ENCODE data around the gene DRAP1. TPM values are rescaled to one million over a fixed set of nuclear protein-coding genes. Genes with fewer than 3 reads are reported as not detected.

DRAP1 gene
- total RNA-seq, 2 donors from 2014 or later, result 72.1 to 83.1 TPM

DNA sequence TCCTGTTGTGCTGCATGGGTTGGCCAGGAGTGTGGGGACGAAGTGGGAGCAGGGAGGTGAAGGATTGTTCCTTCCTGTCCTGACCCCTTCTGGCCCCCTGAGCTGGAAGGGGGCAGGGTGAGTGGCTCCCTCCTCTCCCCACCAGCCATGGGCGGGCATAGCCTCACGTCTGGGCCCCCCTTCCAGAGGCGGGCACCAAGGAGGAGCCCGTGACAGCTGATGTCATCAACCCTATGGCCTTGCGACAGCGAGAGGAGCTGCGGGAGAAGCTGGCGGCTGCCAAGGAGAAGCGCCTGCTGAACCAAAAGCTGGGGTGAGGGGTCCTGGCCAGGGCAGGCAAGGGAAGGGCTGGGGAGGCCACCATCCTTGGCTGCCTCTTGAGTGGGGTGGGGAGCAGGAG is 45.7 kb downstream of the DRAP1 start:
- DNase-seq (ENCODE audit: low spot score), result no peak
- Histone ChIP-seq H3K27ac (no peak overlapping the region), H3K4me1 (peaks cover 0 to 27% of the 10 kb centered on the region in 2 donors), H3K9me3 (no peaks in the 10 kb centered on the region), H3K27me3 (no peaks in the 10 kb centered on the region), H3K36me3 (peaks cover 60% of the 10 kb centered on the region), H3K4me3 (no peak overlapping the region)
- TF ChIP-seq, protein P1, sequence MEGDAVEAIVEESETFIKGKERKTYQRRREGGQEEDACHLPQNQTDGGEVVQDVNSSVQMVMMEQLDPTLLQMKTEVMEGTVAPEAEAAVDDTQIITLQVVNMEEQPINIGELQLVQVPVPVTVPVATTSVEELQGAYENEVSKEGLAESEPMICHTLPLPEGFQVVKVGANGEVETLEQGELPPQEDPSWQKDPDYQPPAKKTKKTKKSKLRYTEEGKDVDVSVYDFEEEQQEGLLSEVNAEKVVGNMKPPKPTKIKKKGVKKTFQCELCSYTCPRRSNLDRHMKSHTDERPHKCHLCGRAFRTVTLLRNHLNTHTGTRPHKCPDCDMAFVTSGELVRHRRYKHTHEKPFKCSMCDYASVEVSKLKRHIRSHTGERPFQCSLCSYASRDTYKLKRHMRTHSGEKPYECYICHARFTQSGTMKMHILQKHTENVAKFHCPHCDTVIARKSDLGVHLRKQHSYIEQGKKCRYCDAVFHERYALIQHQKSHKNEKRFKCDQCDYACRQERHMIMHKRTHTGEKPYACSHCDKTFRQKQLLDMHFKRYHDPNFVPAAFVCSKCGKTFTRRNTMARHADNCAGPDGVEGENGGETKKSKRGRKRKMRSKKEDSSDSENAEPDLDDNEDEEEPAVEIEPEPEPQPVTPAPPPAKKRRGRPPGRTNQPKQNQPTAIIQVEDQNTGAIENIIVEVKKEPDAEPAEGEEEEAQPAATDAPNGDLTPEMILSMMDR (IDR thresholded peaks at IDR 0.05), result no peak

DNA sequence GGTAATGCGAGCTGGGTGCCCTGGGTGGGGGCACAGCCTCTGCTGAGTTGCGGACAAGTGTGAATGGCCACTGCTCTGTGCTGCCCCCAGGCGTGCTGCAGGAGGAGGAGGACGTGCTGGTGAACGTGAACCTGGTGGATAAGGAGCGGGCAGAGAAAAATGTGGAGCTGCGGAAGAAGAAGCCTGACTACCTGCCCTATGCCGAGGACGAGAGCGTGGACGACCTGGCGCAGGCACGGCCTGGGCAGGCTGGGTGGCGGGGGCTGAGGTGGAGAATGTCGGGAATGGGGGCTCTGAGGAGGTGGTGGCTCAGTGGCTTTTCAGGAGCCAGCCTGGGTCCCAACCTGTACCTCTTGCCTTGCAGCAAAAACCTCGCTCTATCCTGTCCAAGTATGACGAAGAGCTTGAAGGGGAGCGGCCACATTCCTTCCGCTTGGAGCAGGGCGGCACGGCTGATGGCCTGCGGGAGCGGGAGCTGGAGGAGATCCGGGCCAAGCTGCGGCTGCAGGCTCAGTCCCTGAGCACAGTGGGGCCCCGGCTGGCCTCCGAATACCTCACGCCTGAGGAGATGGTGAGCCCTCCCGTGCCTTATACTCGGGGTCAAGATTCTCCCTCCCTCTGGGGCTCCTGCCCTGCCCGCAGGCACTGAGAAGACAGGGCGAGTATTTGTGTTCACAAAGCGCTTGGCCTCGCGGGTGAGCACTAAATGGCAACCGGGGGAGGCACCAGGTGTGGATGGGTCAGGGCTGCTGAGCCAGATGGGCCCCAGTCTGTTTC is 46.9 kb downstream of the DRAP1 start:
- Histone ChIP-seq H3K4me1 (peaks cover 0 to 19% of the 10 kb centered on the region in 2 donors), H3K4me3 (no peak overlapping the region), H3K9me3 (no peaks in the 10 kb centered on the region), H3K27ac (no peak overlapping the region), H3K27me3 (no peaks in the 10 kb centered on the region), H3K36me3 (peaks cover 64% of the 10 kb centered on the region)
- DNase-seq (ENCODE audit: low spot score), result no peak
- TF ChIP-seq, protein P1 (IDR thresholded peaks at IDR 0.05), result no peak

DNA sequence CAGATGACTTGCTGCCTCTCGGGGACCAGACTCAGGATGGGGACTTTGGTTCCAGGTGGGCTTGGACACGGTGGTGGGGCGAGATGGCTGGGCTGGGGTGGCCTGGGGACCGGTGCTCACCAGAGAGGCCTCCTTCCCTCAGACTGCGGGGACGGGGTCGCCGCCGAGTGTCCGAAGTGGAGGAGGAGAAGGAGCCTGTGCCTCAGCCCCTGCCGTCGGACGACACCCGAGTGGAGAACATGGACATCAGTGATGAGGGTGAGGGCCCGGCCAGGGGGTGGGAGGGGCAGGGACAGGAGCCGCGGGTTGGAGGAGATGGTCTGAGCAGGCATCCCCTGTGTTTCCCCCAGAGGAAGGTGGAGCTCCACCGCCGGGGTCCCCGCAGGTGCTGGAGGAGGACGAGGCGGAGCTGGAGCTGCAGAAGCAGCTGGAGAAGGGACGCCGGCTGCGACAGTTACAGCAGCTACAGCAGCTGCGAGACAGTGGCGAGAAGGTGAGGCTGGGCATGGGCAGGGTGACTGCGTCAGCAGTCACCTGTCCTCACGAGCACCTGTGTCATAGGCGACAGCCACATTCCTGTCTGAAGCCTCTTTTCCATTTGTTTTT is 48.2 kb downstream of the DRAP1 start:
- Histone ChIP-seq H3K4me3 (no peak overlapping the region), H3K27me3 (no peaks in the 10 kb centered on the region), H3K9me3 (no peaks in the 10 kb centered on the region), H3K4me1 (peaks cover 0 to 15% of the 10 kb centered on the region in 2 donors), H3K36me3 (peaks cover 67% of the 10 kb centered on the region), H3K27ac (no peak overlapping the region)
- no peak for DNase-seq (ENCODE audit: low spot score)
- TF ChIP-seq, protein P1 (IDR thresholded peaks at IDR 0.05), result no peak

DNA sequence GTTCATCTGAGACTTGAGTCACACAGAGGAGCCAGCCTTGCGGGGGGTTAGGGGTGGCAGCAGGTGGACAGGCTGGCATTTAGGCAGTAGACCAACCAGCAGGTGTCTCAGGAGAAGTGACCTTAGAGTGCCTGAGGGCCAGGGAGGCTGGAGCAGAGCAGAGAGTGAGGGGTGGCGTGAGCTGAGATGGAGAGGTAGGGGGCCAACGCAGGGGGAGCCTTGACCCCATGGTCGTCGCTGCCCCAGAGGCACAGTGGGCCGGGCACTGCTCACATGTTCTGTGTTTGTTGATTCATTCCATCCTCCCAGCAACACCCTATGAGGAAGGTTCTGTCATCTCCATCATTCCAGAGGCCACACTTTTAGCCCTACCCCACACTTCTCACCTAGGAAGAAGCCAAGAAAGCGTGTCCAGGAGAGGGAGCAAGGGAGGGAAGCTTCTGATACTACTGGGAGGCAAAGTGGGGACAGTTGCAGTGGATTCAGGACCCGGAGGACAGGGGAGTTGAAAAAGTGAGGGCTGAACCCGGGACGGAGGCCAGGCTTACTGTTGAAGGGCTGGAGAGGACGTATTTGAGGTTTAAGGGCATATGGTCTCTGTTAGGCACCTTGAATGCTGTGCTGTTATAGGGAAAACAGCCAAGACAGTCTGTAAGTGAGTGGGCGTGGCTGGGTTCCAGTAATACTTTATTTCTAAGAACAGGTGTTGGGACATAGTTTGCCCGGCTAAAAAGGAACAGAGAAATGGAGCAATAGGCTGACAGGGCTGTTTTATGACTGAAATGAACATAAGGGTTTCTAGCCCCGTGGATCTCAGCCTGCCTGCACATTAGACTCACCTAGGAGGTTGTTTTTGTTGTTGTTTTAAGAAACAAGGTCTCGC is 49.6 kb downstream of the DRAP1 start:
- TF ChIP-seq, protein P1 (IDR thresholded peaks at IDR 0.05), result no peak
- peaks cover 68% of the 10 kb centered on the region for H3K36me3 ChIP-seq

More for the DNA sequence above, 49.6 kb downstream of the DRAP1 start:
- no peak for DNase-seq (ENCODE audit: low spot score)
- Histone ChIP-seq H3K4me1 (peaks cover 0 to under 1% of the 10 kb centered on the region in 2 donors), H3K9me3 (no peaks in the 10 kb centered on the region), H3K4me3 (no peak overlapping the region), H3K27me3 (no peaks in the 10 kb centered on the region), H3K27ac (no peak overlapping the region)

Other genes with a start within 250 kb of the DRAP1 start
- gene KAT5, start 207.2 kb upstream of the DRAP1 start, total RNA-seq, result 10 to 100 TPM; 29.7 to 50.1 TPM
- gene RNASEH2C, start 198.6 kb upstream of the DRAP1 start, total RNA-seq, result 100 to 1,000 TPM; 105 to 194 TPM
- 10 to 100 TPM in 1 of 2 donors, 1 to 10 TPM in 1; 9.5 to 14.3 TPM for gene AP5B1, start 138.4 kb upstream of the DRAP1 start, total RNA-seq
- gene OVOL1, start 132.4 kb upstream of the DRAP1 start, total RNA-seq, result not detected
- gene SNX32, start 85.5 kb upstream of the DRAP1 start, total RNA-seq, result under 1 TPM; 0.20 to 0.37 TPM
- 100 to 1,000 TPM; 365 to 493 TPM for gene CFL1, start 61.2 kb upstream of the DRAP1 start, total RNA-seq
- 10 to 100 TPM; 23.4 to 26.3 TPM for gene MUS81, start 59.0 kb upstream of the DRAP1 start, total RNA-seq
- gene EFEMP2, start 46.6 kb upstream of the DRAP1 start, total RNA-seq, result 100 to 1,000 TPM; 117 to 156 TPM
- 1 to 10 TPM in 1 of 2 donors, under 1 TPM in 1; 0.39 to 1.1 TPM for gene CTSW, start 39.6 kb upstream of the DRAP1 start, total RNA-seq
- gene FIBP, start 31.0 kb upstream of the DRAP1 start, total RNA-seq, result 10 to 100 TPM; 50.9 to 82.8 TPM
- gene CCDC85B, start 28.8 kb upstream of the DRAP1 start, total RNA-seq, result 100 to 1,000 TPM; 115 to 172 TPM
- gene FOSL1, start 19.0 kb upstream of the DRAP1 start, total RNA-seq, result 1 to 10 TPM; 4.9 to 6.8 TPM
- 10 to 100 TPM; 13.9 to 23.5 TPM for gene C11orf68, start 364 bp upstream of the DRAP1 start, total RNA-seq
- gene TSGA10IP, start 26.1 kb downstream of the DRAP1 start, total RNA-seq, result not detected
- 10 to 100 TPM; 20.7 to 42.5 TPM for gene SART1, start 42.3 kb downstream of the DRAP1 start, total RNA-seq
- gene EIF1AD, start 82.7 kb downstream of the DRAP1 start, total RNA-seq, result 10 to 100 TPM; 17.6 to 25.0 TPM
- 10 to 100 TPM; 66.6 to 85.5 TPM for gene BANF1, start 83.1 kb downstream of the DRAP1 start, total RNA-seq
- gene CST6, start 92.6 kb downstream of the DRAP1 start, total RNA-seq, result 1 to 10 TPM; 2.6 to 6.3 TPM
- not detected for gene CATSPER1, start 107.1 kb downstream of the DRAP1 start, total RNA-seq
- 10 to 100 TPM; 22.7 to 29.0 TPM for gene GAL3ST3, start 129.7 kb downstream of the DRAP1 start, total RNA-seq
- 100 to 1,000 TPM in 1 of 2 donors, 10 to 100 TPM in 1; 62.5 to 111 TPM for gene SF3B2, start 132.9 kb downstream of the DRAP1 start, total RNA-seq
- gene PACS1, start 150.8 kb downstream of the DRAP1 start, total RNA-seq, result 10 to 100 TPM; 47.7 to 88.9 TPM